Hepatocyte (in vitro differentiated cells): Measurements from ENCODE around the gene CRY2. TPM values are rescaled to one million over a fixed set of nuclear protein-coding genes. Genes with fewer than 3 reads are reported as not detected.
"Not testable (repeated sequence)": the region's sequence is repeated elsewhere in the genome, so short reads cannot be mapped to it uniquely, and the experiment has no call there.

Experiments
- DNase-seq: peaks from one replicate; pipeline ENCODE4 v3.0.0-alpha.2; 2016; ENCODE audit warnings: low spot score
- H2AFZ ChIP-seq: fragments of 200-600 bp; sonication (generic); 2 replicates; pipeline ENCODE4 v1.6.0; 2016; ENCODE audit warnings: antibody characterized with exemption, mild to moderate bottlenecking
- H3K27ac ChIP-seq: fragments of 200-600 bp; sonication (generic); 2 replicates; pipeline ENCODE4 v1.5.1; 2016; ENCODE audit warnings: mild to moderate bottlenecking
- H3K27me3 ChIP-seq: fragments of 200-600 bp; sonication (generic); 2 replicates; pipeline ENCODE4 v1.6.1; 2016
- H3K36me3 ChIP-seq: fragments of 200-600 bp; sonication (generic); replicated peaks from 2 replicates; pipeline ENCODE4 v1.5.1; 2016; ENCODE audit warnings: low read depth; ENCODE audit not compliant: insufficient read depth
- H3K4me1 ChIP-seq: fragments of 200-600 bp; sonication (generic); 2 replicates; pipeline ENCODE4 v1.5.1; 2016; ENCODE audit warnings: mild to moderate bottlenecking, moderate library complexity; ENCODE audit not compliant: insufficient read depth
- H3K4me2 ChIP-seq: fragments of 200-600 bp; sonication (generic); 2 replicates; pipeline ENCODE4 v1.6.0; 2016
- H3K4me3 ChIP-seq: fragments of 200-600 bp; sonication (generic); 2 replicates; pipeline ENCODE4 v1.5.1; 2016; ENCODE audit warnings: mild to moderate bottlenecking
- H3K79me2 ChIP-seq: fragments of 200-600 bp; sonication (generic); 2 replicates; pipeline ENCODE4 v1.6.0; 2017; ENCODE audit warnings: mild to moderate bottlenecking
- H3K9me2 ChIP-seq: fragments of 200-600 bp; sonication (generic); replicated peaks from 2 replicates; pipeline ENCODE4 v1.6.0; 2017; ENCODE audit warnings: mild to moderate bottlenecking; ENCODE audit not compliant: insufficient read depth
- H3K9me3 ChIP-seq: fragments of 200-600 bp; sonication (generic); 2 replicates; pipeline ENCODE4 v1.5.1; 2016; ENCODE audit warnings: low read depth, mild to moderate bottlenecking
- H4K20me1 ChIP-seq: fragments of 200-600 bp; sonication (generic); 2 replicates; pipeline ENCODE4 v1.6.0; 2016; ENCODE audit warnings: mild to moderate bottlenecking; ENCODE audit not compliant: insufficient read depth, poor library complexity, severe bottlenecking
- CTCF ChIP-seq: fragments of 200-600 bp; sonication (generic); IDR thresholded peaks from 2 replicates; pipeline ENCODE4 v1.5.1; 2016; ENCODE audit warnings: antibody characterized with exemption, mild to moderate bottlenecking; ENCODE audit not compliant: poor library complexity
- EZH2 ChIP-seq: fragments of 200-600 bp; sonication (generic); IDR thresholded peaks from 2 replicates; pipeline ENCODE4 v1.6.1; 2016; ENCODE audit warnings: antibody characterized with exemption, mild to moderate bottlenecking, borderline replicate concordance
- EZH2phosphoT487 ChIP-seq: fragments of 200-600 bp; sonication (generic); IDR thresholded peaks from one replicate; pipeline ENCODE4 v1.6.1; 2018; ENCODE audit warnings: antibody characterized with exemption, mild to moderate bottlenecking, low read depth, moderate library complexity; ENCODE audit not compliant: unreplicated experiment, severe bottlenecking
- WGBS: methylation state at CpG from one replicate; pipeline ENCODE4 v1.1.6; 2016; ENCODE audit warnings: low lambda C conversion rate; ENCODE audit errors: missing lambda C conversion rate; 5-methylcytosine and 5-hydroxymethylcytosine counted together
- polyA plus RNA-seq: library from polyadenylated mRNA; unstranded; fragments of >200 nt; fragmentation: Nextera tagmentation; extraction: Ambion mirVana; gene quantifications from 2 replicates; pipeline ENCODE4 v1.2.1, GENCODE V29; 2016
- total RNA-seq: library from RNA; depleted of rRNA; stranded (reverse); fragments of >200 nt; gene quantifications from 2 replicates; pipeline ENCODE4 v1.2.3, GENCODE V29; 2014

CRY2 gene
- total and polyA plus RNA-seq, 2 experiments from 2014 or later = 23.8 to 27.6 TPM

GRCh38 chr11:45905095-45905494, 57.8 kb downstream of the CRY2 start:
- Histone ChIP-seq H3K27ac (no peak overlapping the region), H3K27me3 (no peaks in the 10 kb centered on the region), H3K4me2 (no peak overlapping the region), H3K4me1 (no peaks in the 10 kb centered on the region), H3K4me3 (no peak overlapping the region), H3K79me2 (no peaks in the 10 kb centered on the region), H3K9me2 (no peaks in the 10 kb centered on the region), H2AFZ (no peak overlapping the region), H3K36me3 (no peaks in the 10 kb centered on the region), H4K20me1 (no peaks in the 10 kb centered on the region), H3K9me3 (no peaks in the 10 kb centered on the region)
- 94% methylated on average over 16 of the region's 19 CpGs for WGBS
- DNase-seq = no peak
- TF ChIP-seq EZH2 (no peak), EZH2phosphoT487 (no peak), CTCF (no peak)

GRCh38 chr11:45905576-45905975, 58.3 kb downstream of the CRY2 start:
- H3K36me3 ChIP-seq, H3K4me2 ChIP-seq: not testable (repeated sequence)

GRCh38 chr11:45906096-45906682, 58.9 kb downstream of the CRY2 start:
- no peaks in the 10 kb centered on the region for H3K79me2 ChIP-seq
- TF ChIP-seq CTCF (no peak), EZH2 (no peak), EZH2phosphoT487 (no peak)
- H3K4me1 ChIP-seq = no peaks in the 10 kb centered on the region
- no peak overlapping the region for H3K4me3 ChIP-seq
- no peak overlapping the region for H3K4me2 ChIP-seq
- no peak overlapping the region for H3K27ac ChIP-seq
- H3K36me3 ChIP-seq = no peaks in the 10 kb centered on the region
- H4K20me1 ChIP-seq = no peaks in the 10 kb centered on the region
- no peak overlapping the region for H2AFZ ChIP-seq
- H3K27me3 ChIP-seq = no peaks in the 10 kb centered on the region
- whole genome bisulfite sequencing = 86% methylated on average over 19 of the region's 19 CpGs
- no peaks in the 10 kb centered on the region for H3K9me2 ChIP-seq
- no peak for DNase-seq
- H3K9me3 ChIP-seq = no peaks in the 10 kb centered on the region

More at GRCh38 chr11:45905576-45905975, 58.3 kb downstream of the CRY2 start:
- H3K9me3 ChIP-seq, H2AFZ ChIP-seq, DNase-seq, H3K79me2 ChIP-seq, H4K20me1 ChIP-seq, H3K4me3 ChIP-seq, H3K27ac ChIP-seq, H3K9me2 ChIP-seq, H3K27me3 ChIP-seq, H3K4me1 ChIP-seq: not testable (repeated sequence)
- 91% methylated on average over 6 of the region's 6 CpGs for WGBS

- Histone ChIP-seq H3K9me2 (no peaks in the 10 kb centered on the region), H3K79me2 (no peaks in the 10 kb centered on the region), H4K20me1 (no peaks in the 10 kb centered on the region), H2AFZ (no peak within 1 kb of the TSS), H3K4me2 (no peak within 1 kb of the TSS), H3K27ac (no peak within 1 kb of the TSS), H3K4me3 (no peak within 1 kb of the TSS), H3K27me3 (no peaks in the 10 kb centered on the region), H3K4me1 (no peaks in the 10 kb centered on the region), H3K9me3 (no peaks in the 10 kb centered on the region), H3K36me3 (no peaks in the 10 kb centered on the region)
- no peak for DNase-seq
- WGBS = 87% methylated on average over 18 of the region's 18 CpGs
- no peak for TF ChIP-seq EZH2
- no peak for TF ChIP-seq CTCF
- no peak for TF ChIP-seq EZH2phosphoT487
Observed at GRCh38 chr11:45906965-45907611, 59.8 kb downstream of the CRY2 start, which contains the start of gene FREY1. Gene FREY1 (minus strand): TSS chr11:45907271. CDS start chr11:45907245, 26 bp downstream.
